GM12892 (cell line): ENCODE results near the gene PDE4DIP.
"Not testable (repeated sequence)": the region's sequence is repeated elsewhere in the genome, so short reads cannot be mapped to it uniquely, and the experiment has no call there.

Experiments used
- DNase-seq: peaks from one replicate; pipeline ENCODE4 v3.0.0; 2011; ENCODE audit not compliant: insufficient read length
- FAIRE-seq: peaks from 2 replicates; lab custom pipeline; 2011; peaks lifted over from hg19 to GRCh38; lab: Jason Lieb, UNC

PDE4DIP gene

DNA sequence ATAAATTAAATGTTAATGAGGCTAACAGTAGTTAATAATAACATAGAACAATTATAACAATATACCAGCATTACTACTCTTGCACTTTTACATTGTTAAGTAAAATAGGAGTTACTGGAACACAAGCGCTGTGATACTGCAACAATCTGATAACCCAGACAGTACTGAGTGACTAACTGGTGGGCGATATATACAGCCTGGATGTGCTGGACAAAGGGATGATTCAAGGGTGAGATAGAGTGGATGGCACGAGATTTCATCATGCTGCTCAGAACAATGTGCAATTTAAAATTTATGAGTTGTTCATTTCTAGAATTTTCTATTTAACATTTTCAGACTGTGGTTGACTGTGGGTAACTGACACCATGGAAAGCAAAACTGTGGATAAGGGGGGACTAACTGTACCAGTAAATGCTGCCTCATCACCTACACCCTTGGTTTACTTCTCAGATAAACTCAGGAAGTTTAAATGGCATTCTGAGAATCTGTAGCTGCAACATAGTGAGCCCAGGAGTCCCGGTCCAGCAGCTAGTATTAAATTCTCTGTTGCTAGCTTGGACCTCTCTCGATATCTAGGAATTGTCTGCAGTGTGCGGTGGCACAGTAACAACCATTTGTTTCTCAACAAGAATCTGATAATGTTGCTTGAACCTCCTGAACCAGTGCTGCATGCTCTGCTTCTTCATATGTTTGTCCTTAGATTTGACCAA, 24.9 kb downstream of the PDE4DIP start:
- DNase-seq, FAIRE-seq: not testable (repeated sequence)

DNA sequence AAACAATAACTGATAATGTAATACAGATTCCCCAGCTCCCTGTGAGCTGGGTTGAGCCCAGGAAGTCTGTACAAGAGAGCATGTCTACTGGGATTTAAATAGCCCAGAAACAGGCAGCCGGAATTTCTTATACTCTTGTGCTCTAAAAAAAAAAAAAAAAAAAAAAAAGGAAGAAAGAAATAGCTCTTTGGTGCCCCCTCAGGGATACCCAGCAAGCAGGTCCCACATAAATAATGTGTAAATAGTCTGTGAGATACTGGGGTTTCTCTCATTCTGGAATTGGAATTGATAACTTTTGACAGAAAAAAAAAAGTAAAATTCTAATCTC, 25.4 kb downstream of the PDE4DIP start:
- not testable (repeated sequence) for FAIRE-seq, DNase-seq

DNA sequence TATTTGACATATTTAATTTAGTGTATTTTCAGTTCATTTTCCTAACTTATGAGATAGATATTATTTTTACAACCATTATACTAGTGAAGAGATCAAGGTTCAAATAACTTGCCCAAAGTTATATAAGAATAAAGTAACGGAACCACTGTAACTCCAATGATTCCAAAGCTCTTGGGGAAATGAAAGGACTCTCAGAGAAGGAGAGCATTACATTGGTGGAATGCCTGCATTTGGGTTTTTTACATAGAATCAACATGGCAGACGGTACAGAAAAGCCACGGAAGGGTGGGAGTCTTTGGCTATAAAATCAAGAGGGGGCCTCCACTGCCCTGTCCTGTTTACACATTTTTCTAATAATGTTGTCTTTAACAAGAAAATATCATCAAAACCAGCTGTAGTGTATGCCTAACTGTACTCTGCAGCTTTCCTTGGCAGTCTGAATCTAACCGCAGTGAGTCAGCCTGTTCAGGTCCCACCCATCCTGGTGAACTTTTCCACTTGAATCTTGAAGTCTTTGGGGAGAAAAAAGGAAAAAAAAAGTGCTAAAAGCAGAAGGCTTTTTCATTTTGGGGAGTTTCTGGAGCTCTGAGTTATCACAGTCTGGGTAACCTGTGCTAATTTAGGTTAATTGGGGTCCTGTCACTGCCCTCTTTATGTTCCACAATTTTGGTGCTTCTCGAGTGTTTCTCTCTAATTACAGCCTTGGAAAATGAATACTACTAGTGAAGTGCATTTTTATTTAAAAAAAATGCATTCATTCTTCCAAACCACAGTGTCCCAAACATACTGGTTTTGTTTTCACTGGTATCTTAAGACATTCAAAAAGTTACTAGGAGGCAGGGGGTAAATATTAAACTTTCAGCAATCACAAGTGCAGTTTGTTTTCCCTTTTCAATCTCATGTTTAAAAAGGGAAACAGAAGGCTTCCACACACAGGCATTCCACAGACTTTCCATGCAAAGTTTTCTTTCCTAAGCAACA, 30.5 kb downstream of the PDE4DIP start:
- not testable (repeated sequence) for DNase-seq, FAIRE-seq

DNA sequence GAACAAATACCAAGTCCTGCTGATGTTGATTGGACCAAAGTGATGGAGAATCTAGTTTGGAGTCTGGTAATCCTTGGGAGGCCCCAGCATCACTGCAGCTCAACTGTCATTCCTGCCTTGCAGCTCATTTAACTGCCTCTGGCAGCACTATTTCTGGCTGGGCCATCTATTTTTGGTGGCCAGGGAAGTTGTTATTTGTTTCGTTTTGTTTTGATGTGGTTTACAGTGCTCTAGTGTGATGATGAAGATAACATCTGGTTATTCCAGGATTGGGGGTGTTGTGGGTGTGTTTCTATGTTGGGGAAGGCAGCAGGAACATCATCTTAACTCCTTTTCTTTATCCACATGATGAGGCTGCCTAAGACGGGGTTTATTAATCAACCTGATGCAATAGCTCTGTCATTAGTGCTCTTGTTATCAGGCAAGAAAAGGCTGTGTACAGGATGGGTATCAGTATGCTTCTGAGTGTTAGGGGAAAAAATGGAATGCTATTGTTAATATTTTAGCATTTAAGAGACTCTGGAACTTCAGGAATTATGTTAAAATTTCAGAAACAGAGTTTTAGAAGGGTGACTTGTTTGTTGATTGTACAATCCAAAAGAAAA, 35.7 kb downstream of the PDE4DIP start:
- not testable (repeated sequence) for DNase-seq, FAIRE-seq

DNA sequence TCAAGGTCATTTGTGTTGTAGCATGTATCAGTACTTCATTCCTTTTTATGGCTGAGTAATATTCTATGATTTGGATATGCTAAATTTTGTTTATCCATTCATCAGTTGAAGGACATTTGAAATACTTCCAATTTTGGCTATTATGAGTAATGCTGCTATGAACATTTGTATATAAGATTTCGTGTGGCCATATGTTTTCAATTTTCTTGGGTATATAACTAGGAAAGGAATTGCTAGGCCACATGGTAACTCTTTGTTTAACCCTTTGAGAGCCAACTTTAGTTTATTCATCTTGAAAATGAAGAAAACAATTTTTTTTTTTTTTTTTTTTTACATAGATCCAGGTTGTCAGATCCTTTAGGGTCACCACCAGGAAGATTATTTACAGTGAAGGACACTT, 37.0 kb downstream of the PDE4DIP start:
- FAIRE-seq, DNase-seq: not testable (repeated sequence)

DNA sequence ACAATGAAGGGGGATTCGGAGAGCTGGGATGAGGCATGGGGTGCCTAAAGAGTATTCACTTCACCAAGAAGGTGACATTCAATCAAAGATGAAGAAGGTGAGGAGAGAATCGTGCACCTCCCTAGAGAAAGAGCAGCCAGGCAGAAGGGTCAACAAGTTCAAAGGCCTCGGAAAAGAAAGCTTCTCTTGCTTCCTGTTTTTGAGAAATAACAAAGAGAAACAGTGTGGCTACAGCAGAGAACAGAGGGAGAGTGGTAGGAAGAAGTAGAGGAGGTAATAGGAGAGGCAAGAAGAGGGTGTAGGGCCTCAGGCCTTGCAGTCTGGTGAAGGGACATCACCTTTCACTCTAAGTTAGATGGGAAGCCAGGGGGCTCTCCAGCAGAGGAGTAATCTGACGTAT, 41.0 kb downstream of the PDE4DIP start:
- not testable (repeated sequence) for DNase-seq, FAIRE-seq

DNA sequence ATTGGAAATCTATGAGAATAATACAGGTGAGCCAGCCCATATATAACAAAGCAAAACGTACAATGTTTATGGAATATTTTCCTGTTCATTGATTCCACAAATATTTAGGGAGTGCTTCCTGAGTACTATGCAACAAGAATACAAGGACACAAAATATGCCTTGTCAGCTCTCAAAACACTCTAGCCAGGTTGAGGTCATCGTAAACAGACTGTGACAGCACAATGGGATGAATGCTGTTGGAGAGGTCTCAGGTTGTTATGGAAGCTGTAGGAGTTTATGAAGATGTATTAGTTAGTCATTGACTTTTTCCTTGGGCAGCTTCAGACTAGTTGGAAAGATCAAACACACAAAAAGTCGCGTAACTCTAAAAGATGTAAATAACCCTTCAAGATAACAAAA, 42.1 kb downstream of the PDE4DIP start:
- not testable (repeated sequence) for DNase-seq, FAIRE-seq

DNA sequence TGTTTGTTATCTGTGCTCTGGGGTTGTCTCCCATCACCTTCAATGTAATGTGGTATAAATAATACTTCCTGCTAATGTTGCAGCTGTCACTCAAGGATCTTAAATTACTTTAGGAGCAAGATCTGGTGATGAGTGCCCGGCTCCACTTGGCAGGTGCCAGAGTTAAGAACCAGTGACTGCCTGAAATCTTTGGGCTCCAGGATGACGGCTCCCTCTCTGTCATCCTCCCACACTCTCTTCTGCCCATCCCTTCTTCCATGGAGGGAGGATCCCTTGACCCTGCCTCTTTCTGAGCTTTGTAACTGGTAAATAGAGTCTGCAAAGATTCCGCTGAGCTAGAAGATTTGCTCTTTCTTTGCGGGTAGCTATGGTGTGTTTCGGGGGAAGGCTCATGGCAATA, 44.4 kb downstream of the PDE4DIP start:
- FAIRE-seq: not testable (repeated sequence)

DNA sequence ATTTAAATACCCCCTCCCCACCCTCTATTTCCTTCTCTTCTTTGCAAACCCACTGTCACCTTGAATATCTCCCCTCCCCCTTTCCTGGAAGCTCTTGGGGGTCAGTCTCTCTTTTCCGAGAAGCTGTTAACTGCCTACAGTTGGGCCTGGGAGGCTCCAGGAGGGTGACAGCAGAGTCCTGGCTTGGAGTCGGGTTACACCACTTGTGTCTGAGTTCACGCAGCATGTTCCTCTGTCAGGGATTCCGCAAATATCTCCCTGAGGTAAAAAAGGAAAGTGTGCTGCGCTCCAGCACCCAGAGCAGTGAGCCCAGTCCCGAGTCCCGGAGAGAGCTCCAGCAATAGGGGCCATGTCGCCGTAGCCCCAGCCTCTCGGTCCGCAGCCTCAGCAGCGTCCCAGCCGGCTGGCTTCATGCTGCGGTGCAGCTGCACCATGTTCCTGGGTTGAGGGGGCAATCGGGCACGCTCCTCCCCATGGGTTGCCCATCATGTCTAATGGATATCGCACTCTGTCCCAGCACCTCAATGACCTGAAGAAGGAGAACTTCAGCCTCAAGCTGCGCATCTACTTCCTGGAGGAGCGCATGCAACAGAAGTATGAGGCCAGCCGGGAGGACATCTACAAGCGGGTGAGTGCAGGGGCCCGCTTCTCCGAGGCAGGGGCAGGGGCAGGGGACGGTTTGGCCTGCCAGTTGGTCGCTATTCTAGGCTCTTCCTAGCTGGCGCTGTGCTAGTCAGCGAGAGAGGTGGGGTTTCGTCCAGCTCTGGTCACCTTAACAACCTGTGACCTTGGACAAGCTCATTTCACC, 45.2 kb downstream of the PDE4DIP start:
- not testable (repeated sequence) for DNase-seq, FAIRE-seq

More for the DNA sequence above, 44.4 kb downstream of the PDE4DIP start:
- not testable (repeated sequence) for DNase-seq

DNA sequence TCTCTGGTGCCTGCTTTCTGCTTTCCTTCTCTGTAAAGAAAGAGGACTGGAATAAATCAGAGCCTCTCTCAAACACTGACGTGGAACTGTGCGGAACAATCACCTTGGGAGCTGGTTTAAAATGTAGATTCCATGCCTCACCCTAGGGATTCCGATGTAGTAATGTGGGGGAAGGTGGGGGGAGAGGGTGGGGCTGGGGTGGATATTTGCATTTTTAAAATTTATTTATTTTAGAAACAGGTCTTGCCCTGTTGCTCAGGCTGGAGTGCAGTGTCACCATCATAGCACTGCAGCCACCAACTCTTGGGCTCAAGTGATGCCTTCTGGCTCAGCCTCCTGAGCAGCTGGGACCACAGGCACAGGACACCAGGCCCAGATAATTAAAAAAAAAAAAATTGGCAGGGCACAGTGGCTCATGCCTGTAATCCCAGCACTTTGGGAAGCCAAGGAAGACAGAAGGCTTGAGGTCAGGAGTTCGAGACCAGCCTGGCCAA, 45.9 kb downstream of the PDE4DIP start:
- FAIRE-seq, DNase-seq: not testable (repeated sequence)

DNA sequence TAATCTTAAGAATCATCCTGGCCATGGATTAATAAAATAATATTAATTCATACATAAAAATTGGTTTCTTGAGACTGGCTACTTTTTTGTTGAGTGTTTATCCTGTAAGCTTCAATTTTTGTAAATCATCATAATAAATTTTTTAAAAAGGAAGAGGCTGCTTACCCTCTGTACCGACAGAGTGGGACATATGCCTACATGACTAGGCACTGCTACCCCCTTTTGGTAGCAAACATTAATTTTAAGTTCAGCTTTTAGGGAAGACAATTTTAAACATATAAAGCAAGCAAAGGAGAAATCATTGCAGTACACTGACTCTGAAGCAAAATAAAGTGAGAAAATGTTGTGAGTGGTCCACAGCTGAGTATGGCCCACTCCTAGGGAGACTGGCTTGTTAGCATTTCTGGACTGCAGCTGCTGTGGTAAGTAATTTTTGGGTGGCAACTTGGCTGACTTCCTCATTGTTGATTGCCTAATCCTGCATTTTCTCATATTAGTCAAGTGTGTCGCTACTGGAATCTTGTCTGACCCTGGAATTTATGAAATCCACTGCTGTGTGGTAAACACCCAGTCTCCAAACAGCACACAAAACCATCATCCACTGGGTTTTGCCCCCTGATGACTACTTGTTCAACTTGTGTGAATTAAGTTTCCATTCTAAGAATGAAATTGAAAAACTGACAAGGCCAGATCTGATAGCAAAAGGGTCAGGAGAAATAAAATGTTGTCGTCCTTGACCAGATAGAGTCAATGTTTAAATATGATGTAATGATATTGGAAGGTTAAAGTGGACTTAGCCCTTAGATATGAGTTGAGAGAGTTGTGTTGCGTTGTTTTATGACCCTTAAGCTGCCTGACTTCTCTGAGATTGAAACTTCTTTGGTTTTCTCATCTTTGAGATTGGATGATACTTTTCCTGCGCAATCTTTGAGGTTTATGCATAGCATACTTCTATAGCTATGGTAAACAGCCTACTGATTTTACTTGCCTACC, 50.4 kb downstream of the PDE4DIP start:
- DNase-seq, FAIRE-seq: not testable (repeated sequence)

DNA sequence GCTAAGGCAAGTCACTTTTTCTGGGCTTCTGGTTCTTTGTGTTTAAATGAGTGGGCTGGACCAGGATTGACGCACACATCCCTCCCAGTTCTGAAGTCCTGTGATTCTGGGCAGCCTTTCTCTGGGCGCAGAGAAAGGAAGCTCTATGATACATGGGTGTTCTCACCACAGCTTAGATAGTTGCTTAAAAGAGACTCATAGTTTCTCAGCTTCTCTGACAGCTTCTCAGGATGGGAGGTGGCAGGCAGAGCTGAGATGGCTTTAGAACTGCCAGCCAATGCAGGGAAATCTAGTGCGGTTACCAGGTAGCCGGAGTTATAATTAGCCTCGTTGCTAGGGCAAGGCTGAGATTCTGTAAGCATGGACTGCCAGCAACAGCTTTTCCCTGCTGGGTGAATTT, 55.8 kb downstream of the PDE4DIP start:
- not testable (repeated sequence) for FAIRE-seq

DNA sequence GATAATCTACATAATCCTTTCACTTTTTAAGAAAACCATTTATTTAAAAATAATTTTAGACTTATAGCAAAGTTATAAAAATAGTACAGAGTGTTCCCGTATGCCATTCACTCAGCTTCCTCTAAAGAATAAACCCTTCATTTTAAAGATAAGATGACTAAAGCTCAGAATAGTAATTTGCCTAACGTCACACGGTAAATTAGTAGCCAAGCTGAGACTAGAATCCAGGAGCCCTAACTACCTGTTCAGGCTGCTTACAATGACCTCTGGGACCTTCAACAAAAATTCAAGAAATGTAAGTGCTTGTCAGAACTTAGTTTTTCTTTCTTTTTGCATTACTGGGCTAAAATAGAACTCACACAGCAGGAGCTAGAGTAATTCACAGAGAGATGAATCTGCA, 56.5 kb downstream of the PDE4DIP start:
- not testable (repeated sequence) for FAIRE-seq, DNase-seq

More for the DNA sequence above, 55.8 kb downstream of the PDE4DIP start:
- not testable (repeated sequence) for DNase-seq

DNA sequence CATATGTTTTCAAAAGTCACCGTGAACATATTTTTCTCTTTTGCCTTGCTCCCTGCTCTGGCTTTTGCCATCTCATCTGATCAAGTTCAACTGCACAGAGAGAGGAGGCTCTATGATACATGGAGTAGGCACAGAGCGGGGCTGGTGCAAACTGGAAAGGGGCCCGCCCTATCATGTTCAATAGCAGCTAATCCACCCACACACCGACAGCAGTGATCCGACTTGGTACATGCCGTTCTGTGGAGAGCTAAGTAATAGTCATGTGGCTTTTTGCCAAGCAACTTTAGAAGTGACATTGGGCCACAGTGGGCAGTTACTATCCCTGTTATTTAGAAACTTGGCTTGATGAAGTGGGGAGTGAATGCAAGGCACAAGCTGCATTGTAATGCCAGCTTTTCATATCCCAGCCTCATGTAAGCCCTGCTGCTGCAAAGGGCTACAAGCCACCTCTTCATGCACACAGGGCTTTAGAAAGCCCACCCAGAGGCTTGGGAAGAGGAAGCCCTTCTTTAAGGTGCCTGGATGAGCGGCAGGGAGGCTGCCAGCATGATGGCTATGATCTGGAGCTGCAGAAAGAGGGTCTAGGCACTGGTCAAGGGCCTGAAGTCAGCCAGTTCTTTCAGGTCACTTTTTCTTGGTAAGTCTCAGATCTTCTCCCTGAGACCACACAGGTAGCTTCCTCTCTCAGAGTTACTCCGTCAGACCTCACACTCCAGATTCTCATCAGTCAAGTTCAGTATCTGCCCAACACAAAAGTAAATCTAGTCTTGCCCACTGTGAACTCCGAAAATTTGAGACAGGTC, 57.1 kb downstream of the PDE4DIP start:
- FAIRE-seq: not testable (repeated sequence)

DNA sequence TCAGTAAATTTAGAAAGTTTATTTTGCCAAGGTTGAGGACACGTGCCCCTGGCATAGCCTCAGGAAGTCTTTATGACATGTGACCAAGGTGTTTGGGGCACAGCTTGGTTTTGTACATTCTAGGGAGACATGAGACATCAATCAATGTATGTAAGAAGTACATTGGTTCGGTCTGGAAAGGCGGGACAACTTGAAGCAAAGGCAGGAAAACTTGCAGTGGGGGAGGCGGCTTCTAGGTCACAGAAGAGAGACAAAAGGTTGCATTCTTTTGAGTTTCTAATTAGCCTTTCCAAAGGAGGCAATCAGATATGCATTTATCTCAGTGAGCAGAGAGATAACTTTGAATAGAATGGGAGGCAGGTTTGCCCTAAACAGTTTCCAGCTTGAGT, 57.7 kb downstream of the PDE4DIP start:
- FAIRE-seq, DNase-seq: not testable (repeated sequence)

More for the DNA sequence above, 57.1 kb downstream of the PDE4DIP start:
- DNase-seq: not testable (repeated sequence)

DNA sequence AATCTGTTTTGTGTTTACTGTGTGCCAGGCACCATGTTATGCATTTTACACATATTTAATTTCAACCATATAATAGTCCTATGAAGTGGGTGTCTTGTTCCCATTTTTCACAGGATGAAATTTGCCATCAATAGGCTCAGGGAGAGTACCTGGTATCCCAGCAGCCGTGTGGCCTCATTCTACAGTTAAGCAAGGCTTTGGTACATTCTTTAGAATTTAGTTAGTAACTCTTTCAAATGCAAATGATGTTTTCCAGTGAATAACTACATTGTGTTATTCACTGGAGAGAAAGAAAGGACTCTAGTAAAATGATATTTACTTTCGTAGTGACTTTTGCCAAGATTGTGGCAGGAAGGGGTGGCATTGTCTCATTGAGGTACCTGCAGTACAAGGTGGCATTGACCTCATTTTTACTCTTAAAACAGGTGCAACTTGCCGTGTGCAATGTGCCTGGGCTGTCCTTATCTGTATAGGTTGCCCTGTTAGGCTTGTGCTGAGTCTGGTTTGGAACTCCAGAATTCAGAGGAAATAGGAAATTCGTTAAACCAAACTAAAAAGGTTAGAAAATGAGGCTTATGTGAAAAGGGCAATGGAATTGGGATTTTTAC, 65.1 kb downstream of the PDE4DIP start:
- not testable (repeated sequence) for DNase-seq, FAIRE-seq
